ENCODE measurements around the gene OXLD1. TPM values are rescaled to one million over a fixed set of nuclear protein-coding genes. Genes with fewer than 3 reads are reported as not detected.

Gene OXLD1
- total RNA-seq, 1 experiment from 2014 or later: 40.2 TPM

GRCh38 chr17:81703747-81704654 lies 37.6 kb upstream of the OXLD1 start:
- Histone ChIP-seq H3K4me1 (replicated peaks; ENCODE audit: insufficient read depth) (peaks cover 7% of the 10 kb centered on the region), H3K79me2 (ENCODE audit: low read depth) (peaks cover 47% of the 10 kb centered on the region), H3K9me2 (ENCODE audit: insufficient read depth) (no peaks in the 10 kb centered on the region), H4K20me1 (ENCODE audit: insufficient read depth) (peaks cover under 1% of the 10 kb centered on the region; the same call in 1 of the 2 replicates), H3F3A (ENCODE audit: insufficient read depth, low read depth) (peaks cover 22% of the 10 kb centered on the region), H3K4me2 (peak overlapping the region; percentile 91), H3K27ac (peak overlapping the region; percentile 26; the same call in 1 of the 2 replicates), H3K9me3 (ENCODE audit: insufficient read depth, low read depth) (no peaks in the 10 kb centered on the region), H3K36me3 (ENCODE audit: low read depth) (no peaks in the 10 kb centered on the region), H2AFZ (peak overlapping the region; percentile 68; the same call in 1 of the 2 replicates), H3K4me3 (peak overlapping the region; percentile 90), H3K27me3 (ENCODE audit: insufficient read depth, low read depth) (no peaks in the 10 kb centered on the region)
- TSS peak; percentile 23 for BruUV-seq (replicated peaks)
- CTCF ChIA-PET: no interaction called here
- intact Hi-C loops (cut with micrococcal nuclease; ENCODE audit: unreplicated experiment): loop anchor here (1.0 kb wide), 1 partner anchor 20 kb away; the partner anchor contains the start of gene HGS
- POLR2A ChIA-PET (ENCODE audit: unreplicated experiment): interaction anchor here (0.7 to 1.2 kb wide), 3 partner anchors 25 to 219 kb away, joined by 3 to 8 read pairs (median 3); no protein-coding TSS in a partner anchor
- TF ChIP-seq, protein P1, sequence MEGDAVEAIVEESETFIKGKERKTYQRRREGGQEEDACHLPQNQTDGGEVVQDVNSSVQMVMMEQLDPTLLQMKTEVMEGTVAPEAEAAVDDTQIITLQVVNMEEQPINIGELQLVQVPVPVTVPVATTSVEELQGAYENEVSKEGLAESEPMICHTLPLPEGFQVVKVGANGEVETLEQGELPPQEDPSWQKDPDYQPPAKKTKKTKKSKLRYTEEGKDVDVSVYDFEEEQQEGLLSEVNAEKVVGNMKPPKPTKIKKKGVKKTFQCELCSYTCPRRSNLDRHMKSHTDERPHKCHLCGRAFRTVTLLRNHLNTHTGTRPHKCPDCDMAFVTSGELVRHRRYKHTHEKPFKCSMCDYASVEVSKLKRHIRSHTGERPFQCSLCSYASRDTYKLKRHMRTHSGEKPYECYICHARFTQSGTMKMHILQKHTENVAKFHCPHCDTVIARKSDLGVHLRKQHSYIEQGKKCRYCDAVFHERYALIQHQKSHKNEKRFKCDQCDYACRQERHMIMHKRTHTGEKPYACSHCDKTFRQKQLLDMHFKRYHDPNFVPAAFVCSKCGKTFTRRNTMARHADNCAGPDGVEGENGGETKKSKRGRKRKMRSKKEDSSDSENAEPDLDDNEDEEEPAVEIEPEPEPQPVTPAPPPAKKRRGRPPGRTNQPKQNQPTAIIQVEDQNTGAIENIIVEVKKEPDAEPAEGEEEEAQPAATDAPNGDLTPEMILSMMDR (conservative IDR thresholded peaks at IDR 0.05): no peak
- no peak for TF ChIP-seq EZH2 (IDR thresholded peaks at IDR 0.05; ENCODE audit: low read depth)
- DNase-seq: no peak

DNA sequence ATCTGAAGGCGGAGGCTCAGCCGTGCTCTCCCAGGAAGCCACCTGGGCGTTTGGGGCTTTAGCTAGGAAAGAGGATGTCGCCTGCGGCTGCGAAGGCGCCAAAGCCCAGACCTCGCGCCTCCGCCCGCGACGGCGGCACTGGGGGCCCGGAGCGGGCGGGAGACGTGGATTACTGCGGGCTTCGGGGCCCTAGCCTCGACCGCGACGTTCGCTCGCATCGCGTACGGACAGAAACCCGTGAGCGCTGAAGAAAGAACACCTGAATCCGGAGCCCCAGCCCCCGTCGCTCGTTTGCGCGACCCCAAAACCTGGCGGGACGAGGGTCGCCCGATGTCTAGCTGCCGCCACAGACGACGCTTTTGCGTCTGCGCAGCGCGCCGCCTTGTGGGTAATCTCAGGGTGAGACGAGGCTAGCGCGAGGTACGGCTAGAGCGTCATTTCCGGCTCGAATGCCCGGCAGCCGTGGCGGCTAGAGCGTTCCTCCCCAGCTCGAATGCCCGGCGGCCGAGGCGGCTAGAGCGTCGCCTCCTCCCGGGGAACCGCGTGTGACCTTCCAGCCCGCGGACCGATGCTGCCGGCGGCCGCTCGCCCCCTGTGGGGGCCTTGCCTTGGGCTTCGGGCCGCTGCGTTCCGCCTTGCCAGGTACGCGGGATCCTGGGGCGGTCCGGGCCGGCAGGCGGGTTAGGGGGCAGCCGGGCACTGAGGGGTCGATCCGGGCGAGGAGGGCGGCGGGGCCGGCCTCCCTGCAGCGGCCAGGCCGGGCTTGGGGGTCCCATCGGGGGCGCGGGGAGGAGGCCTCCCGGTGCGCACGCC lies 36.7 kb upstream of the OXLD1 start, which contains the start of gene MRPL12:
Gene MRPL12 (plus strand): TSS at position 434 of the 813 bp plus-strand sequence. CDS start 135 bp downstream, at position 569.
- ChIA-PET CTCF (no interaction called here), POLR2A (ENCODE audit: unreplicated experiment) (interaction anchor here (0.5 to 1.2 kb wide), 7 partner anchors 13 to 232 kb away, joined by 3 to 9 read pairs (median 3); no protein-coding TSS in a partner anchor)
- H3K4me1 ChIP-seq (replicated peaks; ENCODE audit: insufficient read depth): peaks cover 7% of the 10 kb centered on the region
- no peaks in the 10 kb centered on the region for H3K27me3 ChIP-seq (ENCODE audit: insufficient read depth, low read depth)
- no peaks in the 10 kb centered on the region for H3K36me3 ChIP-seq (ENCODE audit: low read depth)
- H3F3A ChIP-seq (ENCODE audit: insufficient read depth, low read depth): peaks cover 22% of the 10 kb centered on the region
- DNase-seq: peak; percentile 71 to 91
- BruUV-seq (replicated peaks): TSS peak; percentile 62
- H3K4me3 ChIP-seq: peak within 1 kb of the TSS; percentile 90
- intact Hi-C loops (cut with micrococcal nuclease; ENCODE audit: unreplicated experiment): loop anchor here (1.0 kb wide), 1 partner anchor 19 kb away; the partner anchor contains the start of gene HGS
- H3K4me2 ChIP-seq: peak within 1 kb of the TSS; percentile 91
- peak within 1 kb of the TSS; percentile 77 for H3K27ac ChIP-seq
- peaks cover 4% of the 10 kb centered on the region; the same call in 1 of the 2 replicates for H4K20me1 ChIP-seq (ENCODE audit: insufficient read depth)
- TF ChIP-seq, protein P1 (conservative IDR thresholded peaks at IDR 0.05): peak; percentile 50; the same call in 1 of the 2 replicates
- TF ChIP-seq EZH2 (IDR thresholded peaks at IDR 0.05; ENCODE audit: low read depth): no peak
- peak within 1 kb of the TSS; percentile 73; the same call in 1 of the 2 replicates for H2AFZ ChIP-seq
- H3K9me3 ChIP-seq (ENCODE audit: insufficient read depth, low read depth): no peaks in the 10 kb centered on the region
- peaks cover 47% of the 10 kb centered on the region for H3K79me2 ChIP-seq (ENCODE audit: low read depth)
- no peaks in the 10 kb centered on the region for H3K9me2 ChIP-seq (ENCODE audit: insufficient read depth)

Data from PC-9 (cell line).